GM19035 (cell line): ENCODE results near the gene RREB1.

Experiments used
- ATAC-seq: cut with Tn5 transposase; IDR thresholded peaks from one replicate; pipeline ENCODE4 v1.9.1; 2021; ENCODE audit not compliant: unreplicated experiment

The RREB1 gene

GRCh38 chr6:7215131-7215530 lies 107.4 kb downstream of the RREB1 start:
- no peak for ATAC-seq

GRCh38 chr6:7215798-7216231 lies 108.1 kb downstream of the RREB1 start:
- ATAC-seq = no peak

GRCh38 chr6:7216941-7217621 lies 109.3 kb downstream of the RREB1 start:
- no peak for ATAC-seq

GRCh38 chr6:7218406-7218988 lies 110.7 kb downstream of the RREB1 start:
- no peak for ATAC-seq

- no peak for ATAC-seq
Measured at GRCh38 chr6:7219310-7219709, 111.5 kb downstream of the RREB1 start.

- ATAC-seq = no peak
Measured at GRCh38 chr6:7222197-7222596, 114.4 kb downstream of the RREB1 start.

- no peak for ATAC-seq
Measured at GRCh38 chr6:7224731-7225130, 117.0 kb downstream of the RREB1 start.

GRCh38 chr6:7228662-7229375 lies 121.1 kb downstream of the RREB1 start:
- ATAC-seq = no peak

- no peak for ATAC-seq
Measured at GRCh38 chr6:7229376-7230326, 121.9 kb downstream of the RREB1 start.

GRCh38 chr6:7230327-7230691 lies 122.5 kb downstream of the RREB1 start:
- ATAC-seq = no peak

- ATAC-seq = no peak
Measured at GRCh38 chr6:7230956-7231713, 123.4 kb downstream of the RREB1 start.

GRCh38 chr6:7232351-7232750 lies 124.6 kb downstream of the RREB1 start:
- no peak for ATAC-seq

GRCh38 chr6:7234547-7234946 lies 126.8 kb downstream of the RREB1 start:
- no peak for ATAC-seq

- ATAC-seq = no peak
Measured at GRCh38 chr6:7235712-7236305, 128.0 kb downstream of the RREB1 start.

GRCh38 chr6:7236306-7237209 lies 128.8 kb downstream of the RREB1 start:
- ATAC-seq = peak; percentile 52

- ATAC-seq = no peak
Measured at GRCh38 chr6:7237653-7238188, 130.0 kb downstream of the RREB1 start.

- no peak for ATAC-seq
Measured at GRCh38 chr6:7238526-7238899, 130.8 kb downstream of the RREB1 start.

- ATAC-seq = peak; percentile 49
Measured at GRCh38 chr6:7238900-7239589, 131.3 kb downstream of the RREB1 start.
